Measurements from ENCODE around the gene ID1.
"Not testable (repeated sequence)": the region's sequence is repeated elsewhere in the genome, so short reads cannot be mapped to it uniquely, and the experiment has no call there.

Gene ID1

GRCh38 chr20:31602779-31603441 is 2.2 kb upstream of the ID1 start:
- DNase-seq: peak; percentile 41

- peak; percentile 93 for DNase-seq
Observed at GRCh38 chr20:31603822-31604566, 1.1 kb upstream of the ID1 start.

- DNase-seq: no peak
Observed at GRCh38 chr20:31604567-31605030, 490 bp upstream of the ID1 start.

GRCh38 chr20:31605902-31606803 is 1.1 kb downstream of the ID1 start:
- DNase-seq: no peak

- DNase-seq: no peak
Observed at GRCh38 chr20:31606804-31607639, 1.9 kb downstream of the ID1 start.

- DNase-seq: no peak
Observed at GRCh38 chr20:31607640-31608250, 2.7 kb downstream of the ID1 start.

- DNase-seq: no peak
Observed at GRCh38 chr20:31608251-31608945, 3.3 kb downstream of the ID1 start.

GRCh38 chr20:31612271-31612640 is 7.2 kb downstream of the ID1 start:
- DNase-seq: not testable (repeated sequence)

GRCh38 chr20:31615416-31615815 is 10.3 kb downstream of the ID1 start:
- no peak for DNase-seq

- DNase-seq: peak; percentile 38
Observed at GRCh38 chr20:31617432-31618104, 12.5 kb downstream of the ID1 start.

GRCh38 chr20:31620246-31620645 is 15.2 kb downstream of the ID1 start:
- no peak for DNase-seq

- DNase-seq: not testable (repeated sequence)
Observed at GRCh38 chr20:31623123-31623505, 18.0 kb downstream of the ID1 start.

- not testable (repeated sequence) for DNase-seq
Observed at GRCh38 chr20:31626534-31626933, 21.4 kb downstream of the ID1 start.

- not testable (repeated sequence) for DNase-seq
Observed at GRCh38 chr20:31628057-31628456, 23.0 kb downstream of the ID1 start.

GRCh38 chr20:31630187-31630790 is 25.2 kb downstream of the ID1 start:
- no peak for DNase-seq

GRCh38 chr20:31632548-31633338 is 27.7 kb downstream of the ID1 start:
- no peak for DNase-seq

GRCh38 chr20:31633339-31633914 is 28.3 kb downstream of the ID1 start:
- no peak for DNase-seq

GRCh38 chr20:31637660-31638059 is 32.6 kb downstream of the ID1 start, which contains the start of gene COX4I2:
Gene COX4I2, plus strand, starts transcription at chr20:31637912. Its CDS starts 1,106 bp downstream, at chr20:31639018.
- no peak for DNase-seq

GRCh38 chr20:31638317-31638716 is 33.2 kb downstream of the ID1 start:
- DNase-seq: no peak
